Colonic mucosa (tissue), 4 donors: Measurements from ENCODE around the gene LAMB4. TPM values are rescaled to one million over a fixed set of nuclear protein-coding genes. Genes with fewer than 3 reads are reported as not detected.

Experiments used
- DNase-seq: peaks from one replicate; pipeline ENCODE4 v3.0.0-alpha.2; 2020
- H3K27ac ChIP-seq: fragments of 200-600 bp; one replicate; pipeline ENCODE4 v1.8.0; 2021
- H3K27me3 ChIP-seq: fragments of 200-600 bp; one replicate; pipeline ENCODE4 v1.8.0; 2021
- H3K36me3 ChIP-seq: fragments of 200-600 bp; one replicate; pipeline ENCODE4 v1.8.0; 2021
- H3K4me1 ChIP-seq: fragments of 200-600 bp; one replicate; pipeline ENCODE4 v1.8.0; 2021; ENCODE audit warnings: mild to moderate bottlenecking
- H3K4me3 ChIP-seq: fragments of 200-600 bp; one replicate; pipeline ENCODE4 v1.8.0; 2021
- H3K9ac ChIP-seq, 2 donors: one replicate each; pipeline ENCODE4 v1.7.0; 2013; ENCODE audit warnings: control low read depth in 2 of 2, low read depth in 2 of 2, low read length in 2 of 2
- H3K9me3 ChIP-seq: fragments of 200-600 bp; one replicate; pipeline ENCODE4 v1.8.0; 2021
- intact Hi-C: fragments of 100-400 bp; cut with DNase I; formaldehyde crosslinking; loops from one replicate; pipeline ENCODE4 v1.14.1; 2022
- total RNA-seq, 2 donors: library from RNA; stranded (reverse); fragmentation: NEBNext Ultra II Directional in 1 of 2; extraction: Animal tissue kit (Norgen Biotek cat#: 25700) in 1 of 2; gene quantifications; one replicate each; pipeline ENCODE4 v1.2.1, GENCODE V29; 2021
- TF ChIP-seq, protein P1 (sequence below): fragments of 200-600 bp; IDR thresholded peaks from one replicate; pipeline ENCODE4 v1.8.0; 2022; ENCODE audit warnings: antibody characterized with exemption, mild to moderate bottlenecking
- donor health status: healthy.
- donor health status: DM: no; HTN: no; CAD: no.
- donor health status: DM: no; HTN: no; CAD: no.

The LAMB4 gene
- total RNA-seq, 2 donors from 2014 or later: 0.27 TPM; not detected in 1

GRCh38 chr7:108094346-108094745 is 35.8 kb downstream of the LAMB4 start:
- H3K36me3 ChIP-seq: no peaks in the 10 kb centered on the region
- intact Hi-C loops: no loop called here
- TF ChIP-seq, protein P1, sequence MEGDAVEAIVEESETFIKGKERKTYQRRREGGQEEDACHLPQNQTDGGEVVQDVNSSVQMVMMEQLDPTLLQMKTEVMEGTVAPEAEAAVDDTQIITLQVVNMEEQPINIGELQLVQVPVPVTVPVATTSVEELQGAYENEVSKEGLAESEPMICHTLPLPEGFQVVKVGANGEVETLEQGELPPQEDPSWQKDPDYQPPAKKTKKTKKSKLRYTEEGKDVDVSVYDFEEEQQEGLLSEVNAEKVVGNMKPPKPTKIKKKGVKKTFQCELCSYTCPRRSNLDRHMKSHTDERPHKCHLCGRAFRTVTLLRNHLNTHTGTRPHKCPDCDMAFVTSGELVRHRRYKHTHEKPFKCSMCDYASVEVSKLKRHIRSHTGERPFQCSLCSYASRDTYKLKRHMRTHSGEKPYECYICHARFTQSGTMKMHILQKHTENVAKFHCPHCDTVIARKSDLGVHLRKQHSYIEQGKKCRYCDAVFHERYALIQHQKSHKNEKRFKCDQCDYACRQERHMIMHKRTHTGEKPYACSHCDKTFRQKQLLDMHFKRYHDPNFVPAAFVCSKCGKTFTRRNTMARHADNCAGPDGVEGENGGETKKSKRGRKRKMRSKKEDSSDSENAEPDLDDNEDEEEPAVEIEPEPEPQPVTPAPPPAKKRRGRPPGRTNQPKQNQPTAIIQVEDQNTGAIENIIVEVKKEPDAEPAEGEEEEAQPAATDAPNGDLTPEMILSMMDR: no peak
- H3K4me3 ChIP-seq: no peak overlapping the region
- peak overlapping the region; percentile 29 for H3K27ac ChIP-seq
- no peak overlapping the region for H3K9ac ChIP-seq
- H3K4me1 ChIP-seq: peaks cover 6% of the 10 kb centered on the region
- H3K9me3 ChIP-seq: no peaks in the 10 kb centered on the region
- DNase-seq: no peak
- no peaks in the 10 kb centered on the region for H3K27me3 ChIP-seq

DNA sequence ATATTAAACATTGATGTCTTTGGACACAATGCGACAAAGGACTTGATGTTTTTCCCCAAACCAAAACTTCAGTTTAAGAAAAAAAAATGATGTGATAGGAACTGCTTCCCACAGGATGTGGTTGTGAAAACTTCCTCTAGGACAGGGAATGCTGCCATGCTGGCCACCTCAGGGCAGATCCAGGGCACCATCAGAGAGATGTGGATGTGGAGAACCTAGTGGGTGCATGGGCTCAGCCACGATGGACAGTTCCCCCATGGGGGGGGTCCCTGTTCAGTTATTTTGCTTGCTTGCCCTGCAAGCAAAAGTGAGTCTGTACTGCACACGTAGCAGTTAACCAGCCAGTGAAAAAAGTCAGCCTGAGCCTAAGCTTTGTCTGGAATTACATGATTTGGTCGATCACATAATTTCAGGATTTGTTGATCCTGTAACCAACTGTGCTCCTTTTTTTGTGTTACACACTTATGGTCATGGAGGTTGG is 36.3 kb downstream of the LAMB4 start:
- Histone ChIP-seq H3K36me3 (no peaks in the 10 kb centered on the region), H3K27ac (peak overlapping the region; percentile 29), H3K4me1 (peaks cover 6% of the 10 kb centered on the region), H3K9me3 (no peaks in the 10 kb centered on the region), H3K4me3 (no peak overlapping the region), H3K27me3 (no peaks in the 10 kb centered on the region), H3K9ac (peak overlapping the region in 1 of 2 donors; percentile 25)
- intact Hi-C loops: no loop called here
- TF ChIP-seq, protein P1: no peak
- no peak for DNase-seq

DNA sequence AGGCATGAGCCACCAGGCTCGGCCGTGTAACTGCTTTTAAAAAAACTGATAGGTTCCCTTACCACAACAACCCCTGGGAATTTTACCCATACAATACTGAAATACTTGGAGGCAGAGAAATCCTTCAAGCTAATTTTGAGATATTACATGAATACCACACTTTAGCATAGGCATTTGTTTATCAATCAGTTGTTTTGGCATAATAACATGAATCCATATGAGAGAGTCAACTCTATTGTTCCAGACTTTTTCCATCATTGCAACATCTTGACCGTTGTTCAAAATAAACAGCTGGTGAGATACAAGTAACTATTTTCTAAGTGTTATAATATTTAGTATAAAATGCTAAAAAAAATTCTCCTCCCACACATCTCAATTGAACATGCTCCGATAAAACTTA is 36.8 kb downstream of the LAMB4 start:
- no peak overlapping the region for H3K9ac ChIP-seq
- no peaks in the 10 kb centered on the region for H3K9me3 ChIP-seq
- H3K27me3 ChIP-seq: no peaks in the 10 kb centered on the region
- H3K27ac ChIP-seq: no peak overlapping the region
- H3K36me3 ChIP-seq: no peaks in the 10 kb centered on the region
- no peak for DNase-seq
- peaks cover 6% of the 10 kb centered on the region for H3K4me1 ChIP-seq
- no peak overlapping the region for H3K4me3 ChIP-seq
- intact Hi-C loops: no loop called here
- TF ChIP-seq, protein P1: no peak

- TF ChIP-seq, protein P1: no peak
- Histone ChIP-seq H3K36me3 (no peaks in the 10 kb centered on the region), H3K9ac (no peak overlapping the region), H3K27ac (no peak overlapping the region), H3K9me3 (no peaks in the 10 kb centered on the region), H3K4me3 (no peak overlapping the region), H3K27me3 (no peaks in the 10 kb centered on the region), H3K4me1 (peaks cover 6% of the 10 kb centered on the region)
- intact Hi-C loops: no loop called here
- no peak for DNase-seq
These were observed 38.7 kb downstream of the LAMB4 start for GRCh38 chr7:108091461-108091831.

DNA sequence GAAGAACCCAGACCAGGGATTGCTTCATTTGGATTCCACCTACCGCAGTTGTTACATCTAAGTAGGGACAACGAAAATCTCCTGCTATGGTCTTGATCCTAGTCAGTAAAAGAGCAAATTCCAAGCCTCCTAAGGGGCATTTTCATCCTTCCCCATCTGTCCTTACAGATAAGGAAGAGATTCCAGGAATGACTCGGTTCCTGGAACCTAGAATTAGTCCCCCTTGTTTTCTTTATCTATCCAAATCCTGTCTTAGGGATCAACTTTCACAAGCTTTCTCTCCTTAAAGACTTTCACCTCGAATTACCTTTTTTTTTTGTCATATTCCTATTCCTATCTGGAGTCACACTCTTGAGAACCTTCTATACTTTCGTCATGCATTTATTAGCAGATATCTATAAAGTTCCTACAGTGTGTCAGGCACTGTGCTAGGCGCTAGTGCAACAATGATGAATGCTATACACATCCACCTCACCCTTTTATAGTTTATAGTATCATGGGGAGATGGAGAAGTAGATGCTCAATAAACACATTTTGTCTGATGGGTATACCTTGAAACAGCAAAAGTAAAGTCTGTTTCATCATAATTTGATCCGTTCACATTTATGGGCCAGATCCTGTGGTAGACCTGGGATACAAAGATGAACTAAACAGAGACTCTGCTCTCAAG is 39.2 kb downstream of the LAMB4 start:
- H3K9ac ChIP-seq: no peak overlapping the region
- no peak overlapping the region for H3K27ac ChIP-seq
- no peaks in the 10 kb centered on the region for H3K27me3 ChIP-seq
- no peaks in the 10 kb centered on the region for H3K36me3 ChIP-seq
- H3K9me3 ChIP-seq: no peaks in the 10 kb centered on the region
- TF ChIP-seq, protein P1: no peak
- H3K4me1 ChIP-seq: peaks cover 4% of the 10 kb centered on the region
- no peak for DNase-seq
- no peak overlapping the region for H3K4me3 ChIP-seq
- intact Hi-C loops: no loop called here
